ENCODE results near the gene ABCF1.
"Not testable (repeated sequence)": the region's sequence is repeated elsewhere in the genome, so short reads cannot be mapped to it uniquely, and the experiment has no call there.

Gene ABCF1

DNA sequence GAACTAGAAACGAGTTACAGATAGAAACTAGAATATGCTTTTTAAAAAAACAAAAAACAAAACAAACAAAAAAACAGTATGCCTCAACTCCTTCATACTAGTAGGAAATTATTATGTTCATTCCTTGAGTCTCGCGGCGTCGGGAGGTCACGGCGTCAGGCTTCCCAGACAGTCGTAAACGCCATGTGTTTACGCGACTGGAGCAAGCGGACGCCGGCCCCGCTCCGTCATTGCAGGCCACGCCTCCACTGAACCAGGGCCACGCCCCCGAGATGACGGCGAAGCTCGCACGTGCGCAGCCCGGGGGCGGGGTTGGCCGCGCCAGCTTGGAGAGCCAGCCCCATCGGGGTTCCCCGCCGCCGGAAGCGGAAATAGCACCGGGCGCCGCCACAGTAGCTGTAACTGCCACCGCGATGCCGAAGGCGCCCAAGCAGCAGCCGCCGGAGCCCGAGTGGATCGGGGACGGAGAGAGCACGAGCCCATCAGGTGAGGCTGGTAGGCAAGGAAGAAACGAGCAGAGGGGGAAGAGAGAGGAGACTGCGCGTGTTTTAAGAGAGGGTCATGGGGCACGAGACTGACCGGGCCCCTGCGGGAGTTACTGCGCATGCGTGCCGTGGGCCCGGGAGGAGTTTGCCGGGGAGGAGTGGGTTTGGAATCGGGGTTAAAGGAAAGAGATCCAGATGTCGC is at the start of gene ABCF1:
Gene ABCF1 (plus strand): TSS at position 368 of the 687 bp plus-strand sequence. CDS start 46 bp downstream, at position 414.
- peak; percentile 91 for DNase-seq

DNA sequence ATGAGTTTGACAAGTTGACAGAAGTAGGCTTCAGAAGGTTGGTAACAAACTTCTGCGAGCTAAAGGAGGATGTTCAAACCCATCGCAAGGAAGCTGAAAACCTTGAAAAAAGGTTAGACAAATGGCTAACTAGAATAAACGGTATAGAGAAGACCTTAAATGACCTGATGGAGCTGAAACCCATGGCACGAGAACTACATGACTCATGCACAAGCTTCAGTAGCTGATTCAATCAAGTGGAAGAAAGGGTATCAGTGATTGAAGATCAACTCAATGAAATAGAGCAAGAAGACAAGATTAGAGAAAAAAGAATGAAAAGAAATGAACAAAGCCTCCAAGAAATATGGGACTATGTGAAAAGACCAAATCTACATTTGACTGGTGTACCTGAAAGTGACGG is 49.3 kb upstream of the ABCF1 start:
- DNase-seq = not testable (repeated sequence)

DNA sequence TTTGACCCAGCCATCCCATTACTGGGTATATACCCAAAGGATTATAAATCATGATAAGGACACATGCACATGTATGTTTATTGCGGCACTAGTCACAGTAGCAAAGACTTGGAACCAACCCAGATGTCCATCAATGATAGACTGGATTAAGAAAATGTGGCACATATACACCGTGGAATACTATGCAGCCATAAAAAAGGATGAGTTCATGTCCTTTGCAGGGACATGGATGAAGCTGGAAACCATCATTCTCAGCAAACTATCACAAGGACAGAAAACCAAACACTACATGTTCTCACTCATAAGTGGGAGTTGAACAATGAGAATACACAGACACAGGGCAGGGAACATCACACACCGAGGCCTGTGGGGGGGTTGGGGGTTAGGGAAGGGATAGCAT is 44.8 kb upstream of the ABCF1 start:
- not testable (repeated sequence) for DNase-seq

DNA sequence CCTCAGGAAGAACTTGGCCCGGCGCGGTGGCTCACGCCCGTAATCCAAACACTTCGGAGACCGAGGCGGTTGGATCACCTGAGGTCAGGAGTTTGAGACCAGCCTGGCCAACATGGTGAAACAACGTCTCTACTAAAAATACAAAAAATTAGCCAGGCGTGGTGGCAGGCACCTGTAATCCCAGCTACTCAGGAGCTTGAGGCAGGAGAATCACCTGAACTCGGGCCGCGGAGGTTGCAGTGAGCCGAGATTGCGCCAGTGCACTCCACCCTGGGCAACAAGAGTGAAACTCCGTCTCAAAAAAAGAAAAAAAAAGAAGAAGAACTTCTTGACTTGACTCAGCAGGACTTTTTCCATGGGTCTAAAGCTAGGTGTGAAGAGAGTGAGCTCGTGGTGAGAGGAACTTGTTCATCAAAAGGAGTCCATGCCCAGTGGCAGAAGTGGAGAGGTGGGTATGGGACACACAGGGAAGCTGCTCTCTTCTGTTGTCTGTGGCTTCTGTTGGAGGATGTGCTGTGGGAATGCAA is 41.8 kb upstream of the ABCF1 start:
- DNase-seq = not testable (repeated sequence)

DNA sequence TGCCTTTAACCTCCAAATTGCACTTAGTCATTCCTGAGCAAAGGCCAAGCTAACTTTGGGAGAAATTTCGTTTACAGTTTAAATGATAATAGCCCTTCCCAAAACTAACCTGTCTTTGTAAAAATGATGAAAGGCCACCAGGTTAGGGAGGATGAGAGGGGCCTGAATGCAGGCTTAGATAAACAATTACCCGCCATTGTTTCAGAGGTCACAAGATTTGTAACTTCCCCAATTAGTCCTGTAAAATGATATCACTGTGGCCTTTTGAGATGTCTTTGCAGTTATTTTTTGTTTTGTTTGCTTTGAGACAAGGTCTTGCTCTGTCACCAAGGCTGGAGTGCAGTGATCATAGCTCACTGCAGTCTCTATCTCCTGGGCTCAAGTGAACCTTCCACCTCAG is 41.2 kb upstream of the ABCF1 start:
- no peak for DNase-seq

- no peak for DNase-seq
These were observed 37.6 kb upstream of the ABCF1 start for GRCh38 chr6:30533460-30534294.

DNA sequence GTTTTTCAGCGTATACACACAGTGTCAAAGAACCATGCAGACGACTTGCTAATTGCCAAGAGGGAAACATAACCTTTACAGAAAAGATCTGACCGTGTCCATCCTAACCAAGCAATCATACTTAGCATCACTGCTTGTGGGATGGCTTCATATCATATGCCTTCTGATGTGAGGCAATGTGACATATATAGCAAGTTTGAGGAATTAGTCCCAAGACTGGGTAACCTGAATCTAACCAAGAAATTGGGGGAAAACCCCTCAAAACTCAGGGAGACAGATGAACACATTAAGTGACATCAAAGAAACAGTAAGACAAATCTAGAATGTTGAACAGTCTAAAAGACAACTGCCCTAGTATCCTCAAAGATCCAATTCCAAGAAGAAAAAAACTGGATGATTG is 33.3 kb upstream of the ABCF1 start:
- no peak for DNase-seq

- peak; percentile 35 for DNase-seq
These were observed 29.5 kb upstream of the ABCF1 start for GRCh38 chr6:30541515-30542403.

DNA sequence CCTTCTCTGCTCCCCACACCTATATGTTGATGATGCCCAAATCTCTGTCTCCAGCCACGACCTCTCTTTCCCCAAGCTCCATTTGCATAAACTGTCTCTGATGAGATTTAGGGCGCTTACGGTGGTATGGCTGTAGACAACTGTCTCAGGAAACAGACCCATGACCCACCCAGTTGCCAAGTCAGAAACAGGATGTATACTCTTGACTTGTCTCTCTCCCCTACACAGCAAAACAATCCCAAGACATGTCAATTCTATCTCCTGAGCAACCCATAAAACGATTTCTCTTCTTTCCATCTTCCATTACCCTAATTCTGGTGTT is 28.9 kb upstream of the ABCF1 start:
- no peak for DNase-seq

- no peak for DNase-seq
These were observed 28.3 kb upstream of the ABCF1 start for GRCh38 chr6:30542915-30543314.

DNA sequence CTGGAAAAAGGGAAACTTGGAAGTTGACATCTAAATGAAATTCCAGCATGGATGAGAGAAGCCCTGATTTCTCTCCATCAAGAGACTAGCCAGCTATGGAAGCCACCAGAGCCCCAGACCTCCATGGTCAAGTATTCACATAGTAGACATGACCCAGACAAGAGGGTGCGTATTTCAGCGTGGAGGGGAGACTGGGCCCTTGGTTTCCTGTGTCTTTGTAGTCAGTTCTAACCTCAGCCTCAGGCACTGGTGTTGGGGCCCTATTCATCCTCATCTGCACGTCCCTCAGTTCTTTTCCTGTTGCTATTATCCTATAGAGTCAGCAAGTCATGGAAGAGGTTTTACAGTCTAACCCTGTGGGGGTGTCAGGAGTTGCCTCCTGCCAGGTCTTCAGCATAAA is 27.4 kb upstream of the ABCF1 start:
- DNase-seq = no peak

DNA sequence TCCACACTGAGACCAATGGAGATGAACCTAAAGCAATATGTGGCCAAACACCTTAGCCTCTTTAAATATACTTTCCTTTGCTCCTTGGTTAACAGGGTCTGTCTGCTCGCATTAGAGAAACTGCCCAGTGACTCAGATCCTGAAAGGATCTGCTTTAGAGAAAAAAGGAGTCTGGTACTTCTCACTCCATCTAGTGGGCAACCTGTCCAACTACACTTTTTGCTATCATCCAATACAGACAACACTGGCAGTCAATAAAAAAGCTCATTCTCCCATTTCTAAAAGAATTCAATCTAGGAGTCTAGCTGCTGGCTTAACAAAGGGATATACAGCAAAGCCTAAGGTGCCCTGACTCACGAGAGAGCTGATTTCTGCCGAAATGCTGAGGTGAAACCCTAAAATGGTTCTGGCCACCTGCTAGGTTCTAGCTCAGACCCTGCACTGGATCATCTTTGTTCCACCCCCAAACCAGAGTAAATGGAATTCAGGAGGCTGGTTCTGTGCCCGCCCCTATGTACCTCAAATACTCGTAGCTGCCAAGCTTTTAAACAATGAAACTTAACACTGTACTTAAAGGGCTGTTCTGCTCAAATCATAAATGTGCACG is 26.5 kb upstream of the ABCF1 start:
- DNase-seq = peak; percentile 67

DNA sequence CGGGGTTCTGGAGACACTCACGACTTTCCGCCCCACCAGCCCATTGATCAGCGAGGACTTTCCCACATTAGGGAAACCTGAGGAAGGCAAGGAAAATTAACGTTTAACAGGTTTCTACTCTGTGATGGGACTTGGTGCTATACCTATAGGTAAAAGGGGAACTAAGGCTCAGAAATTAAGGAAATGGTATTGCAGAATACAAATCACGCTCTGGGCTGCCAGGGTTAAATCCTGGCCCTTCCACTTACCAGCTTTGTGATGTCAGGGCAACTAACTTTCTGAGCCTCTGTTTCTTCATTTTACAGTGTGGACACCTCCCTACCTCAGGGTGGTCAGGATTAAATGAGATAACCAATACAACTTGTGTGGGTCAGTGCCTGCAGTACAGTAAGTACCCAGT is 23.8 kb upstream of the ABCF1 start:
- no peak for DNase-seq

DNA sequence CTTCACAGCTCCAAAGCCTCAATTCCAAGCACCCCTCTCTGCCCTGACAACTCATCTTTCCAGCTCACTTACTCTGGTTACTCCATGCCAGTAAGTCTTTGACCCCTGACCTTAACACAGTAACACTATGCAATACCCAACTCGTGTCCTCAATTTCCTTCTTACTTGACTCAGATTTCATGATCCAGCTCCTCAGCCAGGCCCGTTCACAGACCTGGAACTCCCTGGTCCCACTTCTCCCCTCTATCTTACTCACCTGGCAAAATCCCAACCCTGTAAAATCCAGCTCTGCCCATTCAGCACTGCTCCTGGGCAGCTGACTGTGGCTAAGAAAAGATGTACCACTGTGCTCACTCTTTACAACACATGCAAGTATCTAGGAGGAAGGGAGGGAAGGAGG is 22.9 kb upstream of the ABCF1 start:
- DNase-seq = no peak

DNA sequence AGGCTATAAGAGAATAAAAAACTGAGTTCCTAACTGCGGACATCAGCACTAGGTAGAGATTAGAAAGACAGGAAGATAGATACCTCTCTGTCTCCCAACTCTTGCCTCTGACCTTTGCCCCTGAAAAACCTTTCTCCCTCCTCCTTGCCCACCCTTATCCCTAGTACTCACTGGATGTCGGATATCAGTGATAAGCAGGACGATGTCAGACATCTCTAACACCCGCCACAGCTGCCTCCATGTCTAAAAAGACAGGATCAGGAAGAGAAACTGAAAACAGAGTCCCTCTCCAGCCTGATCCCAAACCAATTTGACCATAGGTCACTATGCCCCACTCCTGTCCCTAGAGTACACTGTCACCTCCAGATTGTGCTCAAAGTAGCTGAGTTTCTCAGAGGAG is 16.8 kb upstream of the ABCF1 start:
- no peak for DNase-seq

GRCh38 chr6:30554962-30555815 is 16.1 kb upstream of the ABCF1 start:
- no peak for DNase-seq

GRCh38 chr6:30555816-30556065 is 15.5 kb upstream of the ABCF1 start:
- no peak for DNase-seq

DNA sequence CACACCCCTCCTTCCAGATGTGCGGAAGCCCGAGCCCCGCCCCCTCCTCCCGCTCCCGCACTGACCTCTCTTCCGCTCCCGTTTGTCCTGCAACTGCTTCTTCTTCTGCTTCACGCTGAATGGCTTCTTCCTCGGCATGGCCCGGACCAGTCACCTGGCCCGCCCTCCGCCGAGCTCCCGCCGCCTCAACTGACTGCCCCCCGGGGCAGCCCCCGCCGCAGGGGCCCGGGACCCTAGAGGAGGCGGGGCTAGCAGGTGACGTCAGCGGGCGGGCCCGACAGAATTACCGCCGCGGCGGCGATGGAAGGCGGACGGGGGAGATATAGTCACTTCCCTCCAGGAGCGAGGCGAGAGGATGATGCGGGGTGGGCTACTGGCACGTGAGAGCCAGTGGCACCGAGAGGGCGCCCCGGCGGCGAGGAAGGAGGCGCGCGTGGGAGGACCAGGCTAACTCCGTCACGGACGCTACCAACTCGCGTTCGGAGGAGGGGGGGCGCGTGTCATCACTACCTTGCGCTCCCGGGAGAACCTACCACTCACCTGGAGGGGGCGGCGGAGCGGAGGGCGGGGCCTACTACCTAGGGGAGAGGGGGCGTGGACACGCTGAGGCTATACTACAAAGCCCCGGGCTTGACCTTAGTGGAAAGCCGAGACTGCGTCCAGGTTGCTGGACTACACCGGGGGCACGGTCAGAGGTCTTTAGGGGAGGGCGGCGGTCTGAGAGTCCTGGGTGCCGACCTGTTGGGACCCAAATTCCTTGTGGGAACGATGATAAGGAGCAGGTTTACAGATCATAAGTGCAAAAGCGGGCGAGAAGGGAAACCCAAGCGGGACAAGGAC is 15.0 kb upstream of the ABCF1 start, which contains the start of gene GNL1:
Gene GNL1 (minus strand): TSS at position 424 of the 840 bp plus-strand sequence. CDS start 286 bp downstream, at position 138.
- peak; percentile 45 for DNase-seq

- peak; percentile 72 for DNase-seq
These were observed 14.1 kb upstream of the ABCF1 start, which contains the start of gene PRR3 for GRCh38 chr6:30556906-30557682. Gene PRR3, plus strand, starts transcription at chr6:30557295. Its CDS starts 50 bp downstream, at chr6:30557345.

DNA sequence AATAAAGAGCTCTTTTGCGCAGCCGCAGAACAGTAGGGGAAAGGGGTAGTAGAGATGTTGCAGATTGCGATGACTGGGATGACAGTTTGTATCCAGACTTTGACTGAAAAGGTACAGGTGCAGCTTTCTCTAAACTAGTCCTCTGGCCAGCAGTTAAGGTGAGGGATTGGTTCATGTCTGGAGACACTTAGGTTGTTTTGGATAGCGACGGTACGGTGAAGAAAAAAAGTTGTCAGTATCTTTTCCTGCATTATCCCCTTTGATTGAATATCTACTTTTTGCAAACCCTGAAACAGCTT is 13.6 kb upstream of the ABCF1 start:
- peak; percentile 13 for DNase-seq

All from amniotic stem cell (primary cell).